K562 (cell line): ENCODE data around the gene SLC7A4. TPM values are rescaled to one million over a fixed set of nuclear protein-coding genes. Genes with fewer than 3 reads are reported as not detected.

ENCODE experiments used
- ARNT ChIP-seq, 2 experiments: fragments of 450-650 bp; IDR thresholded peaks; 2 replicates each; pipeline ENCODE4 v1.6.1; 2016; ENCODE audit warnings: mild to moderate bottlenecking in 1 of 2
- CEBPG ChIP-seq, 3 experiments: fragments of 200-800 bp in 1 of 3; sonication (Bioruptor generic) in 1 of 3; sonication (generic) in 1 of 3; formaldehyde crosslinking in 1 of 3; IDR thresholded peaks in 2 of 3; conservative IDR thresholded peaks in 1 of 3; 2 replicates each; pipeline versions ENCODE4 v1.6.1 to v1.8.0; 2016 to 2022; ENCODE audit warnings: missing compliant biosample characterization in 2 of 3, missing genetic modification characterization in 2 of 3, mild to moderate bottlenecking in 1 of 3, missing genetic modification reagents in 1 of 3
- DPF2 ChIP-seq: fragments of 450-650 bp; IDR thresholded peaks from 2 replicates; pipeline ENCODE4 v1.6.1; 2016
- ELF1 ChIP-seq: fragments of 200-800 bp; sonication (Bioruptor generic); IDR thresholded peaks from 2 replicates; pipeline ENCODE4 v1.6.1; 2016; ENCODE audit warnings: missing genetic modification characterization, missing compliant biosample characterization
- ESRRA ChIP-seq: fragments of 450-650 bp; IDR thresholded peaks from 2 replicates; pipeline ENCODE4 v1.6.1; 2014; ENCODE audit warnings: low read depth, mild to moderate bottlenecking, moderate library complexity, borderline replicate concordance
- KAT7 ChIP-seq: sonication (generic); formaldehyde crosslinking; IDR thresholded peaks from 2 replicates; pipeline ENCODE4 v1.8.0; 2022; ENCODE audit warnings: missing genetic modification reagents, mild to moderate bottlenecking, borderline replicate concordance
- L3MBTL2 ChIP-seq: fragments of 450-650 bp; IDR thresholded peaks from 2 replicates; pipeline ENCODE4 v1.6.1; 2016; ENCODE audit warnings: mild to moderate bottlenecking, moderate library complexity
- PRPF4 ChIP-seq: fragments of 200-400 bp; formaldehyde crosslinking; IDR thresholded peaks from one replicate; pipeline ENCODE4 v1.6.1; 2017; ENCODE audit warnings: low read length, low read depth, mild to moderate bottlenecking; ENCODE audit not compliant: insufficient read depth, poor library complexity, severe bottlenecking
- RBM15 ChIP-seq: fragments of 200-400 bp; formaldehyde crosslinking; IDR thresholded peaks from 2 replicates; pipeline ENCODE4 v1.6.1; 2018; ENCODE audit warnings: mild to moderate bottlenecking, low read length, moderate library complexity; ENCODE audit not compliant: insufficient read depth
- TEAD2 ChIP-seq: fragments of 450-650 bp; IDR thresholded peaks from 2 replicates; pipeline ENCODE4 v1.6.1; 2016; ENCODE audit warnings: missing genetic modification characterization, control low read depth, missing compliant biosample characterization
- TRIM28 ChIP-seq: fragments of 450-650 bp; IDR thresholded peaks from 2 replicates; pipeline ENCODE4 v1.6.1; 2017
- XRCC5 ChIP-seq: fragments of 200-400 bp; formaldehyde crosslinking; IDR thresholded peaks from 2 replicates; pipeline ENCODE4 v1.6.1; 2017; ENCODE audit warnings: low read depth, mild to moderate bottlenecking, low read length
- ZEB2 ChIP-seq: fragments of 450-650 bp; IDR thresholded peaks from 2 replicates; pipeline ENCODE4 v1.6.1; 2016
- ZNF57 ChIP-seq: fragments of 450-650 bp; formaldehyde crosslinking; IDR thresholded peaks from 2 replicates; pipeline ENCODE4 v1.4.0; 2020; ENCODE audit warnings: mild to moderate bottlenecking, moderate library complexity
- polyA plus RNA-seq, 8 experiments: library from polyadenylated mRNA; depleted of rRNA in 4 of 8; stranded (reverse) in 5 of 8; unstranded in 3 of 8; fragments of >200 nt; fragmentation: Nextera tagmentation in 2 of 8; fragmentation: Illumina TruSeq in 1 of 8; extraction: Ambion mirVana in 2 of 8; extraction: Trizol in 1 of 8; gene quantifications; 2 replicates each; pipeline versions ENCODE4 v1.2.1 to v1.2.3, GENCODE V29; 2011 to 2014; ENCODE audit warnings: inconsistent platforms in 1 of 8, missing spikeins in 1 of 8
- total RNA-seq, 7 experiments: library from RNA; depleted of rRNA in 6 of 7; stranded (reverse); fragments of >200 nt in 6 of 7; fragmentation: Illumina TruSeq in 2 of 7; extraction: Trizol in 2 of 7; gene quantifications; 2 replicates each; pipeline versions ENCODE4 v1.2.1 to v1.2.3, GENCODE V29; 2011 to 2021; ENCODE audit warnings: low replicate concordance in 1 of 7
- TF ChIP-seq, protein P1 (sequence below): fragments of 450-650 bp; IDR thresholded peaks from 2 replicates; pipeline ENCODE4 v1.6.1; 2016; ENCODE audit warnings: borderline replicate concordance
- TF ChIP-seq, protein P2 (sequence below): sonication (generic); formaldehyde crosslinking; IDR thresholded peaks from 2 replicates; pipeline ENCODE4 v1.8.1; 2022; ENCODE audit warnings: missing genetic modification reagents
- TF ChIP-seq, protein P3 (sequence below): sonication (generic); formaldehyde crosslinking; IDR thresholded peaks from 2 replicates; pipeline ENCODE4 v1.8.0; 2022; ENCODE audit warnings: mild to moderate bottlenecking, missing genetic modification reagents
- TF ChIP-seq, protein P4 (sequence below): fragments of 450-650 bp; IDR thresholded peaks from 2 replicates; pipeline ENCODE4 v1.6.1; 2016
- TF ChIP-seq, protein P5 (sequence below): sonication (generic); formaldehyde crosslinking; IDR thresholded peaks from 2 replicates; pipeline ENCODE4 v1.8.1; 2023; ENCODE audit warnings: mild to moderate bottlenecking, missing genetic modification reagents, moderate library complexity

The SLC7A4 gene
- total and polyA plus RNA-seq, 9 of the 15 experiments (the other 6 are each of a cell fraction or from before 2014, with no cell fraction given): not detected

DNA sequence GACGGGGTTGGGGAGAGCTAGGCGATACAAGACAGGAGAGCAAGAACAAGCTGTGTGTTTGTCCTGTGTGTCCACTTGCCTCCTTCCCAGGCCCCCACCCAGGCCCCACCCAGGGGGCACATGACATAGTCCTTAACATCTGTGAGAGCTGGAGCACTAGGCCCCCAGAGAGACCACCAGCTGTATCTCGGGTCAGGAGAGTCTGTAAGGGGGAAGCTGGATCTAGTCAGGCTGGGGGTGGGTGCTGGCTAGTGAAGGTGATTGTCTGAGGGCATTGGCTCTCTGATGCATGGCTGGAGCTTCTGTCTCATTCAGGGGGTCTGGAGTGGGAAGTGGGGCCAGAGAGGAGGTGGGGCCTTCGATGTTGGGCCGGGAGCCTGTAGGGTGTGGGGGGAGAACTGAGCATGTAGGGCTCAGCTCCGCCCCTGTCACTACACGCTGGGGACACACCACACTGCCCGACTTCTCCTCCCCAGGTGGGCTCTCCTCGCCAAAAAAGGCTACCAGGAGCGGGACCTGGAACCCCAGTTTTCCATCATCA is 16.8 kb downstream of the SLC7A4 start (continued):
- TF ChIP-seq, protein P1, sequence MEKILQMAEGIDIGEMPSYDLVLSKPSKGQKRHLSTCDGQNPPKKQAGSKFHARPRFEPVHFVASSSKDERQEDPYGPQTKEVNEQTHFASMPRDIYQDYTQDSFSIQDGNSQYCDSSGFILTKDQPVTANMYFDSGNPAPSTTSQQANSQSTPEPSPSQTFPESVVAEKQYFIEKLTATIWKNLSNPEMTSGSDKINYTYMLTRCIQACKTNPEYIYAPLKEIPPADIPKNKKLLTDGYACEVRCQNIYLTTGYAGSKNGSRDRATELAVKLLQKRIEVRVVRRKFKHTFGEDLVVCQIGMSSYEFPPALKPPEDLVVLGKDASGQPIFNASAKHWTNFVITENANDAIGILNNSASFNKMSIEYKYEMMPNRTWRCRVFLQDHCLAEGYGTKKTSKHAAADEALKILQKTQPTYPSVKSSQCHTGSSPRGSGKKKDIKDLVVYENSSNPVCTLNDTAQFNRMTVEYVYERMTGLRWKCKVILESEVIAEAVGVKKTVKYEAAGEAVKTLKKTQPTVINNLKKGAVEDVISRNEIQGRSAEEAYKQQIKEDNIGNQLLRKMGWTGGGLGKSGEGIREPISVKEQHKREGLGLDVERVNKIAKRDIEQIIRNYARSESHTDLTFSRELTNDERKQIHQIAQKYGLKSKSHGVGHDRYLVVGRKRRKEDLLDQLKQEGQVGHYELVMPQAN: no peak
- TF ChIP-seq, protein P2, sequence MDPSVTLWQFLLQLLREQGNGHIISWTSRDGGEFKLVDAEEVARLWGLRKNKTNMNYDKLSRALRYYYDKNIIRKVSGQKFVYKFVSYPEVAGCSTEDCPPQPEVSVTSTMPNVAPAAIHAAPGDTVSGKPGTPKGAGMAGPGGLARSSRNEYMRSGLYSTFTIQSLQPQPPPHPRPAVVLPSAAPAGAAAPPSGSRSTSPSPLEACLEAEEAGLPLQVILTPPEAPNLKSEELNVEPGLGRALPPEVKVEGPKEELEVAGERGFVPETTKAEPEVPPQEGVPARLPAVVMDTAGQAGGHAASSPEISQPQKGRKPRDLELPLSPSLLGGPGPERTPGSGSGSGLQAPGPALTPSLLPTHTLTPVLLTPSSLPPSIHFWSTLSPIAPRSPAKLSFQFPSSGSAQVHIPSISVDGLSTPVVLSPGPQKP (CRISPR knock-in tag): no peak
- no peak for TF ChIP-seq CEBPG (CRISPR knock-in tag; IDR thresholded peaks at IDR 0.05)
- no peak for TF ChIP-seq CEBPG (tag; conservative IDR thresholded peaks at IDR 0.05 in 1 of 2, IDR thresholded peaks at IDR 0.05 in 1 of 2)
- TF ChIP-seq PRPF4: no peak
- TF ChIP-seq XRCC5: no peak
- no peak for TF ChIP-seq ESRRA
- TF ChIP-seq KAT7 (CRISPR knock-in tag): no peak
- no peak for TF ChIP-seq ELF1 (tag)
- TF ChIP-seq L3MBTL2: no peak
- TF ChIP-seq, protein P3, sequence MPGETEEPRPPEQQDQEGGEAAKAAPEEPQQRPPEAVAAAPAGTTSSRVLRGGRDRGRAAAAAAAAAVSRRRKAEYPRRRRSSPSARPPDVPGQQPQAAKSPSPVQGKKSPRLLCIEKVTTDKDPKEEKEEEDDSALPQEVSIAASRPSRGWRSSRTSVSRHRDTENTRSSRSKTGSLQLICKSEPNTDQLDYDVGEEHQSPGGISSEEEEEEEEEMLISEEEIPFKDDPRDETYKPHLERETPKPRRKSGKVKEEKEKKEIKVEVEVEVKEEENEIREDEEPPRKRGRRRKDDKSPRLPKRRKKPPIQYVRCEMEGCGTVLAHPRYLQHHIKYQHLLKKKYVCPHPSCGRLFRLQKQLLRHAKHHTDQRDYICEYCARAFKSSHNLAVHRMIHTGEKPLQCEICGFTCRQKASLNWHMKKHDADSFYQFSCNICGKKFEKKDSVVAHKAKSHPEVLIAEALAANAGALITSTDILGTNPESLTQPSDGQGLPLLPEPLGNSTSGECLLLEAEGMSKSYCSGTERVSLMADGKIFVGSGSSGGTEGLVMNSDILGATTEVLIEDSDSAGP (CRISPR knock-in tag): no peak
- no peak for TF ChIP-seq TRIM28
- no peak for TF ChIP-seq ZEB2
- no peak for TF ChIP-seq RBM15
- TF ChIP-seq, protein P4, sequence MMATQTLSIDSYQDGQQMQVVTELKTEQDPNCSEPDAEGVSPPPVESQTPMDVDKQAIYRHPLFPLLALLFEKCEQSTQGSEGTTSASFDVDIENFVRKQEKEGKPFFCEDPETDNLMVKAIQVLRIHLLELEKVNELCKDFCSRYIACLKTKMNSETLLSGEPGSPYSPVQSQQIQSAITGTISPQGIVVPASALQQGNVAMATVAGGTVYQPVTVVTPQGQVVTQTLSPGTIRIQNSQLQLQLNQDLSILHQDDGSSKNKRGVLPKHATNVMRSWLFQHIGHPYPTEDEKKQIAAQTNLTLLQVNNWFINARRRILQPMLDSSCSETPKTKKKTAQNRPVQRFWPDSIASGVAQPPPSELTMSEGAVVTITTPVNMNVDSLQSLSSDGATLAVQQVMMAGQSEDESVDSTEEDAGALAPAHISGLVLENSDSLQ: no peak
- TF ChIP-seq ARNT (IDR thresholded peaks at IDR 0.05): no peak
- TF ChIP-seq, protein P5, sequence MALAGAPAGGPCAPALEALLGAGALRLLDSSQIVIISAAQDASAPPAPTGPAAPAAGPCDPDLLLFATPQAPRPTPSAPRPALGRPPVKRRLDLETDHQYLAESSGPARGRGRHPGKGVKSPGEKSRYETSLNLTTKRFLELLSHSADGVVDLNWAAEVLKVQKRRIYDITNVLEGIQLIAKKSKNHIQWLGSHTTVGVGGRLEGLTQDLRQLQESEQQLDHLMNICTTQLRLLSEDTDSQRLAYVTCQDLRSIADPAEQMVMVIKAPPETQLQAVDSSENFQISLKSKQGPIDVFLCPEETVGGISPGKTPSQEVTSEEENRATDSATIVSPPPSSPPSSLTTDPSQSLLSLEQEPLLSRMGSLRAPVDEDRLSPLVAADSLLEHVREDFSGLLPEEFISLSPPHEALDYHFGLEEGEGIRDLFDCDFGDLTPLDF (CRISPR knock-in tag): no peak
- no peak for TF ChIP-seq TEAD2 (tag)
- TF ChIP-seq ZNF57 (CRISPR knock-in tag): 0 out of 2 replicates have a peak, but pooled peaks have one; percentile 13
- TF ChIP-seq DPF2: no peak
